Stomach (tissue), 9 donors: ENCODE data around the gene TCFL5. TPM values are rescaled to one million over a fixed set of nuclear protein-coding genes. Genes with fewer than 3 reads are reported as not detected.

Experiments used
- DNase-seq, 2 donors: peaks; one replicate each; pipeline versions ENCODE4 v3.0.0 to v3.0.0-alpha.2; 2013 to 2019
- H3K27ac ChIP-seq, 5 donors: fragments of 200-600 bp in 4 of 5; sonication (generic) in 4 of 5; one replicate each; pipeline ENCODE4 v1.5.1; 2013 to 2019; ENCODE audit warnings: mild to moderate bottlenecking in 1 of 5, moderate library complexity in 1 of 5
- H3K27me3 ChIP-seq, 3 donors: fragments of 200-600 bp; sonication (generic); one replicate each; pipeline ENCODE4 v1.5.1; 2017 to 2019; ENCODE audit warnings: mixed run types in 1 of 3
- H3K36me3 ChIP-seq, 4 donors: fragments of 200-600 bp; sonication (generic); 1 replicate in 3 of 4; 2 replicates in 1 of 4; pipeline ENCODE4 v1.5.1; 2016 to 2019
- H3K4me1 ChIP-seq, 4 donors: fragments of 200-600 bp; sonication (generic); one replicate each; pipeline ENCODE4 v1.5.1; 2016 to 2019
- H3K4me3 ChIP-seq, 4 donors: fragments of 200-600 bp; sonication (generic) in 3 of 4; one replicate each; pipeline ENCODE4 v1.5.1; 2016 to 2019; ENCODE audit warnings: mild to moderate bottlenecking in 1 of 4
- H3K9me3 ChIP-seq, 4 donors: fragments of 200-600 bp; sonication (generic); one replicate each; pipeline ENCODE4 v1.5.1; 2016 to 2019
- EP300 ChIP-seq: sonication (generic); formaldehyde crosslinking; IDR thresholded peaks from one replicate; pipeline ENCODE4 v1.6.1; 2017; ENCODE audit warnings: antibody characterized with exemption
- POLR2A ChIP-seq, 4 donors: fragments of 450-650 bp; IDR thresholded peaks; one replicate each; pipeline ENCODE4 v1.6.1; 2016; ENCODE audit warnings: antibody characterized with exemption in 4 of 4, control low read depth in 2 of 4, mild to moderate bottlenecking in 1 of 4, moderate library complexity in 1 of 4
- POLR2AphosphoS5 ChIP-seq, 3 donors: sonication (generic); formaldehyde crosslinking; IDR thresholded peaks; one replicate each; pipeline ENCODE4 v1.6.1; 2016; ENCODE audit warnings: antibody characterized with exemption in 3 of 3
- WGBS, 5 donors: extraction: QIAGEN DNeasy Blood & Tissue Kit in 3 of 5; methylation state at CpG; one replicate each; pipeline versions ENCODE4 v1.1.5 to v1.1.7; 2013 to 2018; 5-methylcytosine and 5-hydroxymethylcytosine counted together
- intact Hi-C: fragments of 100-400 bp; cut with DNase I; formaldehyde crosslinking; loops from one replicate; pipeline ENCODE4 v1.15.1; 2023; ENCODE audit warnings: low total_unique reads
- polyA plus RNA-seq, 3 donors: library from polyadenylated mRNA; stranded (reverse); fragments of 200-250 nt; gene quantifications; one replicate each; pipeline ENCODE4 v1.2.3, GENCODE V29; 2013
- total RNA-seq, 5 donors: library from RNA; depleted of rRNA; stranded (reverse); fragments of >200 nt; gene quantifications; one replicate each; pipeline versions ENCODE4 v1.1.0 to v1.2.3, GENCODE V29; 2014 to 2016
- TF ChIP-seq, protein P1 (sequence below), 7 experiments: fragments of 450-650 bp in 4 of 7; fragments of 200-600 bp in 3 of 7; sonication (generic) in 3 of 7; IDR thresholded peaks; one replicate each; pipeline ENCODE4 v1.5.1; 2016 to 2019; ENCODE audit warnings: antibody characterized with exemption in 7 of 7, control low read depth in 2 of 7, mild to moderate bottlenecking in 1 of 7
- donor health status: healthy with polysubstance abuse.
- donor health status: Bipolar disorder and iron deficiency.
- donor health status: healthy.

TCFL5 gene
- total and polyA plus RNA-seq, 8 donors, result 3.0 to 29.5 (median 5.7) TPM

DNA sequence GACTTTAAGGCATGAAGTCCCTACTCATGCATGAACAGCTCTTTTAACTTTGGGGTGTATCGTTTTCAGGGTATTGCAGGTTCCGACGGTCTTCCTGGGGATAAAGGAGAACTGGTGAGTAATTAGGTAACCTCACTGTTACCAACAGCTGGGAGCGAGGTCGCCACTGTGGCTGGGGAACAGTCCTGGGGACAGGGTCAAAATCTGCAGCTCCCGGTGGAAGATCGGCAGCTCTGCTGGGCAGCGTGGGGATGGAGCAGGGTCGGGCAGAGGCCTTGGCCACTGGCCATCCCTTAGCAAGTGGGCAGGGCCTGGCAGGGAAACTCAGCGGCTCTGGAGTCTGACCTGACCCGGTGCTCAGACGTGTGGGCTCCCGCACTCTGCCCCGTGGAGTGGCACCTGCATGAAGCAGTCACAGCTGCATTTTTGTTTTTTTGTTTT lies 28.7 kb downstream of the TCFL5 start:
- intact Hi-C loops, result no loop called here
- peaks cover 13 to 33% (median 28%) of the 10 kb centered on the region in 4 donors for H3K4me1 ChIP-seq
- peak overlapping the region in 2 of 4 donors; percentile 18 to 31 for H3K4me3 ChIP-seq
- peak overlapping the region; percentile 7 to 84 (median 57) for H3K27ac ChIP-seq
- TF ChIP-seq POLR2AphosphoS5 (IDR thresholded peaks at IDR 0.05) (no peak), POLR2A (IDR thresholded peaks at IDR 0.05) (no peak), EP300 (no peak)
- TF ChIP-seq, protein P1, sequence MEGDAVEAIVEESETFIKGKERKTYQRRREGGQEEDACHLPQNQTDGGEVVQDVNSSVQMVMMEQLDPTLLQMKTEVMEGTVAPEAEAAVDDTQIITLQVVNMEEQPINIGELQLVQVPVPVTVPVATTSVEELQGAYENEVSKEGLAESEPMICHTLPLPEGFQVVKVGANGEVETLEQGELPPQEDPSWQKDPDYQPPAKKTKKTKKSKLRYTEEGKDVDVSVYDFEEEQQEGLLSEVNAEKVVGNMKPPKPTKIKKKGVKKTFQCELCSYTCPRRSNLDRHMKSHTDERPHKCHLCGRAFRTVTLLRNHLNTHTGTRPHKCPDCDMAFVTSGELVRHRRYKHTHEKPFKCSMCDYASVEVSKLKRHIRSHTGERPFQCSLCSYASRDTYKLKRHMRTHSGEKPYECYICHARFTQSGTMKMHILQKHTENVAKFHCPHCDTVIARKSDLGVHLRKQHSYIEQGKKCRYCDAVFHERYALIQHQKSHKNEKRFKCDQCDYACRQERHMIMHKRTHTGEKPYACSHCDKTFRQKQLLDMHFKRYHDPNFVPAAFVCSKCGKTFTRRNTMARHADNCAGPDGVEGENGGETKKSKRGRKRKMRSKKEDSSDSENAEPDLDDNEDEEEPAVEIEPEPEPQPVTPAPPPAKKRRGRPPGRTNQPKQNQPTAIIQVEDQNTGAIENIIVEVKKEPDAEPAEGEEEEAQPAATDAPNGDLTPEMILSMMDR (IDR thresholded peaks at IDR 0.05), result no peak
- H3K27me3 ChIP-seq, result peaks cover 0 to 17% (median 0%) of the 10 kb centered on the region in 3 donors
- peak; percentile 23 to 67 for DNase-seq
- no peaks in the 10 kb centered on the region for H3K36me3 ChIP-seq
- WGBS, 5 donors, result 18 to 35% (median 26%) methylated on average over 14 of the region's 14 CpGs
- no peaks in the 10 kb centered on the region for H3K9me3 ChIP-seq

DNA sequence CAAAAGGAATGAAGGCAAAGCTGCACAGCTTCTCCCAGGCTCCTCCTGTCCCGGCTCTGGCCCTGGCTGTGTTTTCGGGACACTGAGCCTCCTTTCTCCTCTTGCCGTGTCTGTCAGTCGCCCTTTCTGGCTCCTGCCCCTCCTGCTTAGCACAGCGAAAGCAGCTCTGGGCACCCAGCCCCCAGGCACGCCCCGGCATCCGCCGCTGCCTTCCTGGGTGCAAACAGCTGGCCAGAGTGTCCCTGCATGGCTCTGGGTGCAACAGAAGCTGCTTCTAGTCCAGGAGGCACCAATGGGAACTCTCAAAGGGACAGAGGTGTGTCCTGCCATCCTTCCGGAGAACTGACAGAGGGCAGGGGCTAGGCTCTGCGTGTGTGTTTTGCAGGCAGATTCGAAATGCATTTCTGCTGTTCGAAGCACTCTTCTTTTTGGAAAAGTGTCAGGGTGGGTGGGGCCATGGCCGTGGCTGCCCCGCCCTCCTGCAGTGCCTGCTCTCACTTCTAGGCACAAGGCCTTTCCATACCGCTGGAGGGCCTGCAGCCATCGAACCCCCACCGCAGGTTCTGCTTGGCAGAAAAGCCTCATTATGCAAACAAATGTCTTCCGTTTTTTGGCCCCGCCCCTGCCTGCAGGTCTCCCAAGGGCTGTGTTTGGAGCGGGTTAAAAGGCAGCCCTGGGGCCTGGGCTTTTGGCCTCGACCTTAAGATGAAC lies 29.3 kb downstream of the TCFL5 start:
- peaks cover 0 to 17% (median 0%) of the 10 kb centered on the region in 3 donors for H3K27me3 ChIP-seq
- TF ChIP-seq EP300, result no peak
- TF ChIP-seq POLR2A (IDR thresholded peaks at IDR 0.05), result no peak
- TF ChIP-seq, protein P1 (IDR thresholded peaks at IDR 0.05), result no peak
- no peak for TF ChIP-seq POLR2AphosphoS5 (IDR thresholded peaks at IDR 0.05)
- DNase-seq, result peak; percentile 54 to 81
- no peaks in the 10 kb centered on the region for H3K36me3 ChIP-seq
- intact Hi-C loops, result no loop called here
- 1 to 30% (median 21%) methylated on average over 16 to 22 of the region's 22 CpGs for WGBS, 5 donors
- no peaks in the 10 kb centered on the region for H3K9me3 ChIP-seq
- peaks cover 13 to 30% (median 28%) of the 10 kb centered on the region in 4 donors for H3K4me1 ChIP-seq
- peak overlapping the region; percentile 15 to 84 (median 44) for H3K27ac ChIP-seq
- H3K4me3 ChIP-seq, result peak overlapping the region in 2 of 4 donors; percentile 18 to 31

DNA sequence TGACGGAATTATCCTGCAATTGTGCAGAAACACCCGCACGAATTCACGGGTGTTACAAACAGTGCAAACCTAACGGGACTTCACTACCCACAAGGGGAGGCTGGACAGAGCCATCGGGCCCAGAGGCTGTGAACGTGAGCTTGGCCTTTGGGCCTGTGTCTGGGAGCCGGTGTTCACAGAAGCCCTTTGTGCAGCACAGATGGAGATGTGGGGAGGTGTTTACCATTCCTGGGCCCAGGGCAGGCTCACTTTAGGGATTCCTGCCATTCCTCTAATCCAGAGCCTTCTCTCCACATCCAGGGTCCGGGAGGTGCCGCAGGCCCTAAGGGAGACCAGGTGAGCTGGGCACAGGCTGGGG lies 29.8 kb downstream of the TCFL5 start:
- intact Hi-C loops, result no loop called here
- DNase-seq, result no peak
- no peaks in the 10 kb centered on the region for H3K9me3 ChIP-seq
- H3K4me1 ChIP-seq, result peaks cover 13 to 30% (median 28%) of the 10 kb centered on the region in 4 donors
- TF ChIP-seq, protein P1 (IDR thresholded peaks at IDR 0.05), result no peak
- TF ChIP-seq EP300 (no peak), POLR2A (IDR thresholded peaks at IDR 0.05) (no peak), POLR2AphosphoS5 (IDR thresholded peaks at IDR 0.05) (no peak)
- H3K27ac ChIP-seq, result peak overlapping the region in 4 of 5 donors; percentile 23 to 84 (median 55)
- H3K36me3 ChIP-seq, result no peaks in the 10 kb centered on the region
- peaks cover 0 to 12% (median 0%) of the 10 kb centered on the region in 3 donors for H3K27me3 ChIP-seq
- 35 to 62% (median 49%) methylated on average over 10 of the region's 10 CpGs for WGBS, 5 donors
- H3K4me3 ChIP-seq, result peak overlapping the region in 2 of 4 donors; percentile 18 to 31

DNA sequence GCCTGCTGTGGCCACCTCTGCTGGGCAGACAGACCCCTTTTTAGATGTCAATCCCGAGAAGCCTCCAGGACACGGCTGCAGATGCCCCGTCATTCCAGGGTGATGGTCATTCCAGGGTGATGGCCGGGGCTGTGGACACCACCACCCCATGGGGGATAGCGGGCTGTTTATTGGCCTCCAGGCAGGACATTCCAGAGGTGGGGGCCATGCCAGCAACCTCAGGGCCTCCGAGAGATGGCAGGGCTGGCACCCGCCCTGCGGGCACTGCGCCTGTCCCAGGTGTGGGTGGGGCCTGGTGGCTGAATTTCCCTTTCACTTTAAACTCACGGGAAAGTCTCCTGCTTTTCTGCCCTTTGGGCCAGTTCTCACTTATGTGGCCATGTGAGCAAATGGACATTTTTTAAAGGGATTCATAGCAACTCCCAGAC lies 30.2 kb downstream of the TCFL5 start:
- Histone ChIP-seq H3K27me3 (peaks cover 0 to 8% (median 0%) of the 10 kb centered on the region in 3 donors), H3K36me3 (no peaks in the 10 kb centered on the region), H3K4me3 (peak overlapping the region in 1 of 4 donors; percentile 31), H3K9me3 (no peaks in the 10 kb centered on the region), H3K27ac (peak overlapping the region in 3 of 5 donors; percentile 23 to 84 (median 66)), H3K4me1 (peaks cover 13 to 30% (median 28%) of the 10 kb centered on the region in 4 donors)
- DNase-seq, result peak; percentile 17 to 84
- TF ChIP-seq POLR2A (IDR thresholded peaks at IDR 0.05), result no peak
- TF ChIP-seq, protein P1 (IDR thresholded peaks at IDR 0.05), result no peak
- TF ChIP-seq EP300, result no peak
- no peak for TF ChIP-seq POLR2AphosphoS5 (IDR thresholded peaks at IDR 0.05)
- WGBS, 5 donors, result 40 to 58% (median 45%) methylated on average over 8 to 10 of the region's 10 CpGs
- intact Hi-C loops, result no loop called here
